Keratinocyte (primary cell): Measurements from ENCODE around the gene SPAG16. TPM values are rescaled to one million over a fixed set of nuclear protein-coding genes. Genes with fewer than 3 reads are reported as not detected.

ENCODE experiments used
- DNase-seq: peaks from one replicate; pipeline ENCODE4 v3.0.0-alpha.2; 2011; ENCODE audit warnings: low read depth, missing footprints, low spot score
- FAIRE-seq: peaks from 2 replicates; lab custom pipeline; 2011; peaks lifted over from hg19 to GRCh38; lab: Jason Lieb, UNC
- H2AFZ ChIP-seq: 2 replicates; pipeline ENCODE4 v1.6.0; 2012; ENCODE audit warnings: low read length, control low read depth, inconsistent platforms; ENCODE audit not compliant: control insufficient read depth
- H3K27ac ChIP-seq: 2 replicates; pipeline ENCODE4 v1.5.1; 2011; ENCODE audit warnings: low read length; ENCODE audit not compliant: control insufficient read depth, insufficient read depth
- H3K27me3 ChIP-seq: 3 replicates; pipeline ENCODE4 v1.6.0; 2011; ENCODE audit warnings: low read length; ENCODE audit not compliant: control insufficient read depth, insufficient read depth; ENCODE audit errors: extremely low read depth
- H3K36me3 ChIP-seq, 2 experiments: 2 replicates in 1 of 2; 3 replicates in 1 of 2; pipeline ENCODE4 v1.5.1; 2011; ENCODE audit warnings: low read length in 2 of 2, mild to moderate bottlenecking in 1 of 2; ENCODE audit not compliant: control insufficient read depth in 2 of 2, insufficient read depth in 2 of 2; ENCODE audit errors: extremely low read depth in 1 of 2
- H3K4me1 ChIP-seq: 3 replicates; pipeline ENCODE4 v1.5.1; 2011; ENCODE audit warnings: low read length; ENCODE audit not compliant: control insufficient read depth, insufficient read depth; ENCODE audit errors: extremely low read depth
- H3K4me2 ChIP-seq: 3 replicates; pipeline ENCODE4 v1.6.0; 2011; ENCODE audit warnings: low read depth, low read length; ENCODE audit not compliant: control insufficient read depth, insufficient read depth; ENCODE audit errors: extremely low read depth
- H3K4me3 ChIP-seq, 3 experiments: fragments of 200-600 bp in 1 of 3; sonication (generic) in 1 of 3; 2 replicates in 2 of 3; 3 replicates in 1 of 3; pipeline ENCODE4 v1.5.1; 2011 to 2016; ENCODE audit warnings: low read length in 3 of 3, mild to moderate bottlenecking in 3 of 3, control low read depth in 2 of 3, inconsistent platforms in 1 of 3, low read depth in 1 of 3, mixed read lengths in 1 of 3, mixed run types in 1 of 3, moderate library complexity in 1 of 3; ENCODE audit not compliant: control insufficient read depth in 2 of 3, insufficient read depth in 2 of 3; ENCODE audit errors: extremely low read depth in 1 of 3
- H3K79me2 ChIP-seq: 2 replicates; pipeline ENCODE4 v1.6.0; 2012; ENCODE audit warnings: low read length; ENCODE audit not compliant: control insufficient read depth, insufficient read depth
- H3K9ac ChIP-seq: 3 replicates; pipeline ENCODE4 v1.6.0; 2011; ENCODE audit warnings: low read length; ENCODE audit not compliant: control insufficient read depth, insufficient read depth; ENCODE audit errors: extremely low read depth
- H3K9me1 ChIP-seq: 3 replicates; pipeline ENCODE4 v1.6.0; 2011; ENCODE audit warnings: low read length; ENCODE audit not compliant: control insufficient read depth, insufficient read depth; ENCODE audit errors: extremely low read depth
- H3K9me3 ChIP-seq: 2 replicates; pipeline ENCODE4 v1.5.1; 2012; ENCODE audit warnings: low read depth, low read length; ENCODE audit not compliant: control insufficient read depth
- H4K20me1 ChIP-seq: 3 replicates; pipeline ENCODE4 v1.6.0; 2011; ENCODE audit warnings: low read length; ENCODE audit not compliant: control insufficient read depth, insufficient read depth; ENCODE audit errors: extremely low read depth
- CTCF ChIP-seq, 3 experiments: IDR thresholded peaks in 1 of 3; conservative IDR thresholded peaks in 1 of 3; optimal IDR thresholded peaks in 1 of 3; 2 replicates in 2 of 3; 3 replicates in 1 of 3; pipeline versions ENCODE3 to v1.5.1; 2011; ENCODE audit warnings: low read length in 3 of 3, mild to moderate bottlenecking in 3 of 3, moderate library complexity in 2 of 3, control low read depth in 1 of 3, inconsistent platforms in 1 of 3; ENCODE audit not compliant: insufficient read depth in 2 of 3; ENCODE audit errors: extremely low read depth in 1 of 3
- EZH2 ChIP-seq: IDR thresholded peaks from one replicate; pipeline ENCODE4 v1.6.1; 2012; ENCODE audit warnings: inconsistent platforms, mild to moderate bottlenecking, low read length, moderate library complexity
- dilution Hi-C: fragments of 300-500 bp; cut with MboI; formaldehyde crosslinking; loops from one replicate; pipeline ENCODE4 v1.7.0; 2020; ENCODE audit warnings: low sequenced_read_pairs; ENCODE audit not compliant: extremely low pct_ligation_motif_present
- polyA plus RNA-seq, 5 experiments: library from polyadenylated mRNA; depleted of rRNA in 3 of 5; stranded (reverse) in 3 of 5; stranded (forward) in 1 of 5; unstranded in 1 of 5; fragments of >200 nt; gene quantifications; 1 replicate in 1 of 5; 2 replicates in 3 of 5; 3 replicates in 1 of 5; pipeline versions ENCODE4 v1.2.1 to v1.2.3, GENCODE V29; 2011 to 2012; ENCODE audit warnings: missing spikeins in 2 of 5, low read depth in 1 of 5, low replicate concordance in 1 of 5

The SPAG16 gene
- polyA plus RNA-seq, 1 donor (not counting 4 experiments of a cell fraction or from before 2014, with no cell fraction given) = 19.6 TPM

- no peaks in the 10 kb centered on the region for H3K9me3 ChIP-seq
- H3K4me3 ChIP-seq = no peak overlapping the region
- H3K79me2 ChIP-seq = no peaks in the 10 kb centered on the region
- TF ChIP-seq EZH2 (no peak), CTCF (optimal IDR thresholded peaks at IDR 0.05 in 1 of 3, IDR thresholded peaks at IDR 0.05 in 1 of 3, conservative IDR thresholded peaks at IDR 0.05 in 1 of 3; ENCODE audit: extremely low read depth in 1 of 3, insufficient read depth in 2 of 3, low read length in 3 of 3) (no peak)
- no peak overlapping the region for H3K9ac ChIP-seq
- no peak overlapping the region for H3K4me2 ChIP-seq
- no peak overlapping the region for H3K27ac ChIP-seq
- H4K20me1 ChIP-seq = no peaks in the 10 kb centered on the region
- DNase-seq = no peak
- no peaks in the 10 kb centered on the region for H3K9me1 ChIP-seq
- no peak for FAIRE-seq
- dilution Hi-C loops = no loop called here
- no peak overlapping the region for H2AFZ ChIP-seq
- H3K27me3 ChIP-seq = no peaks in the 10 kb centered on the region
- H3K36me3 ChIP-seq = no peaks in the 10 kb centered on the region
- no peaks in the 10 kb centered on the region for H3K4me1 ChIP-seq
These were observed 958.5 kb downstream of the SPAG16 start for GRCh38 chr2:214242797-214243196.

GRCh38 chr2:214244847-214245246 lies 960.6 kb downstream of the SPAG16 start:
- Histone ChIP-seq H4K20me1 (no peaks in the 10 kb centered on the region), H3K9ac (no peak overlapping the region), H3K4me2 (no peak overlapping the region), H3K4me3 (no peak overlapping the region), H3K27me3 (no peaks in the 10 kb centered on the region), H2AFZ (no peak overlapping the region), H3K9me3 (no peaks in the 10 kb centered on the region), H3K36me3 (no peaks in the 10 kb centered on the region), H3K79me2 (no peaks in the 10 kb centered on the region), H3K27ac (no peak overlapping the region), H3K9me1 (no peaks in the 10 kb centered on the region), H3K4me1 (no peaks in the 10 kb centered on the region)
- TF ChIP-seq EZH2 (no peak), CTCF (optimal IDR thresholded peaks at IDR 0.05 in 1 of 3, IDR thresholded peaks at IDR 0.05 in 1 of 3, conservative IDR thresholded peaks at IDR 0.05 in 1 of 3; ENCODE audit: extremely low read depth in 1 of 3, insufficient read depth in 2 of 3, low read length in 3 of 3) (no peak)
- dilution Hi-C loops = no loop called here
- no peak for DNase-seq
- no peak for FAIRE-seq
